Neural crest cell (in vitro differentiated cells): Measurements from ENCODE around the gene LAMB1. TPM values are rescaled to one million over a fixed set of nuclear protein-coding genes. Genes with fewer than 3 reads are reported as not detected.
A peak's percentile ranks its signal among the peaks of the same experiment; 100 is the strongest.

Experiments
- DNase-seq: peaks from one replicate; pipeline ENCODE4 v3.0.0; 2021; ENCODE audit warnings: low read depth, mixed read lengths, low spot score
- H3K27ac Mint-ChIP-seq: one replicate; pipeline ENCODE4 v1.8.0; 2021; ENCODE audit warnings: mild to moderate bottlenecking, mixed read lengths; ENCODE audit not compliant: unreplicated experiment
- H3K27me3 Mint-ChIP-seq: 2 replicates; pipeline ENCODE4 v1.8.0; 2021; ENCODE audit warnings: low read depth, mild to moderate bottlenecking, mixed read lengths
- H3K36me3 Mint-ChIP-seq: 2 replicates; pipeline ENCODE4 v1.8.0; 2021; ENCODE audit warnings: low read depth, mild to moderate bottlenecking, mixed read lengths
- H3K4me1 Mint-ChIP-seq: 2 replicates; pipeline ENCODE4 v1.8.0; 2021; ENCODE audit warnings: mixed read lengths
- H3K4me3 Mint-ChIP-seq: one replicate; pipeline ENCODE4 v1.8.0; 2021; ENCODE audit warnings: mild to moderate bottlenecking, mixed read lengths
- H3K9me3 Mint-ChIP-seq: 2 replicates; pipeline ENCODE4 v1.8.0; 2021; ENCODE audit warnings: mixed read lengths
- CTCF ChIP-seq: fragments of 200-600 bp; sonication (generic); conservative IDR thresholded peaks from 2 replicates; pipeline ENCODE4 v1.5.0; 2021; ENCODE audit warnings: antibody characterized with exemption, mild to moderate bottlenecking
- total RNA-seq: library from RNA; stranded (reverse); gene quantifications from 2 replicates; pipeline ENCODE4 v1.2.1, GENCODE V29; 2021

LAMB1 gene
- total RNA-seq, 1 donor from 2014 or later = 131 TPM

GRCh38 chr7:107978815-107979408 is 24.0 kb downstream of the LAMB1 start:
- peaks cover 18% of the 10 kb centered on the region for H3K36me3 Mint-ChIP-seq

DNA sequence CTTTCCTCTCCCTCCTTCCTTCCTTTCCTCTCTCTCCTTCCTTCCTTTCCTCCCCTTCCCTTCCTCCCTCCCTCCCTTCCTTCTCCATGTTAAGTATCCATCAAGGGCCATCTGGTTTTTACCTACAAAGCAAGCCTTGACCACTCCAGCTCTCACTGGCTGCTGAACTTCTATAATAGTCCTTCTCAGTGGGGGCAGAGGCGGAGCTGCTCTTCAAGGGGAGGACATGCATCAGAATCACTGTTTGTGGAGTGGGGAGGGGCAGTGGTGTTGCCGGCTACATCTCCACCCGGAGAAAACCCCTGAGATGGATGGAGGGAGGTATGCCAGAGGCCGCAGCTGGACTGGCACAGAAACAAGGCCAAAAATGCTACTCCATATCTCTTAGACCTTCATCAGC is 25.9 kb downstream of the LAMB1 start:
- Mint-ChIP-seq H3K9me3 (no peaks in the 10 kb centered on the region), H3K4me1 (peaks cover 17% of the 10 kb centered on the region), H3K4me3 (no peak overlapping the region), H3K27me3 (no peaks in the 10 kb centered on the region), H3K36me3 (peaks cover 17% of the 10 kb centered on the region), H3K27ac (no peak overlapping the region)
- no peak for TF ChIP-seq CTCF
- DNase-seq = no peak

More at GRCh38 chr7:107978815-107979408, 24.0 kb downstream of the LAMB1 start:
- H3K9me3 Mint-ChIP-seq = no peaks in the 10 kb centered on the region
- peaks cover 28% of the 10 kb centered on the region for H3K4me1 Mint-ChIP-seq
- no peak overlapping the region for H3K27ac Mint-ChIP-seq
- no peak overlapping the region for H3K4me3 Mint-ChIP-seq
- no peak for DNase-seq
- no peak for TF ChIP-seq CTCF
- no peaks in the 10 kb centered on the region for H3K27me3 Mint-ChIP-seq

- Mint-ChIP-seq H3K36me3 (peaks cover 19% of the 10 kb centered on the region), H3K27me3 (no peaks in the 10 kb centered on the region), H3K4me3 (no peak overlapping the region), H3K9me3 (no peaks in the 10 kb centered on the region), H3K27ac (no peak overlapping the region), H3K4me1 (peaks cover 19% of the 10 kb centered on the region)
- TF ChIP-seq CTCF = no peak
- no peak for DNase-seq
These were observed 26.3 kb downstream of the LAMB1 start for GRCh38 chr7:107976620-107977019.

GRCh38 chr7:107975394-107976013 is 27.5 kb downstream of the LAMB1 start:
- DNase-seq = no peak
- H3K27ac Mint-ChIP-seq = peak overlapping the region; percentile 2
- no peak for TF ChIP-seq CTCF
- H3K27me3 Mint-ChIP-seq = no peaks in the 10 kb centered on the region
- H3K9me3 Mint-ChIP-seq = no peaks in the 10 kb centered on the region
- no peak overlapping the region for H3K4me3 Mint-ChIP-seq
- H3K36me3 Mint-ChIP-seq = peaks cover 21% of the 10 kb centered on the region
- H3K4me1 Mint-ChIP-seq = peaks cover 22% of the 10 kb centered on the region

DNA sequence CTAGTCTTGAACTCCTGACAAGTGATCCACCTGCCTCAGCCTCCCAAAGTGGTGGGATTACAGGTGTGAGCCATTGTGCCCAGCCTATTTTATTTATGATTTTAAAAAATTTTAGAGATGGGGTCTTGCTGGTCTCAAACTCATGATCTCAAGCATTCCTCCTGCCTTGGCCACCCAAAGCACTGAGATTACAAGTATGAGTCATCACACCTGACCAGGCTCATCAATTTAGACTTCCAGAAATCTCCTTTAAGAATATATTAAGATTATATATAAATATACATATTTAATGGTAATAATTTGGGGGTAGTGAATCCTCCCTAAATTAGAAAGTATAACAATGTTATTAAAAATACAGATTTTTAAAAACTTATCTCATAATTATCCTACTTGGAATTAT is 29.1 kb downstream of the LAMB1 start:
- no peak for DNase-seq
- H3K27ac Mint-ChIP-seq = no peak overlapping the region
- H3K36me3 Mint-ChIP-seq = peaks cover 26% of the 10 kb centered on the region
- no peaks in the 10 kb centered on the region for H3K27me3 Mint-ChIP-seq
- peaks cover 22% of the 10 kb centered on the region for H3K4me1 Mint-ChIP-seq
- H3K9me3 Mint-ChIP-seq = no peaks in the 10 kb centered on the region
- no peak overlapping the region for H3K4me3 Mint-ChIP-seq
- no peak for TF ChIP-seq CTCF
